ENCODE data around the gene WDFY3. TPM values are rescaled to one million over a fixed set of nuclear protein-coding genes. Genes with fewer than 3 reads are reported as not detected.
A peak's percentile ranks its signal among the peaks of the same experiment; 100 is the strongest.

The WDFY3 gene
- total and polyA plus RNA-seq, 2 of the 13 experiments (the other 11 are each of a cell fraction or from before 2014, with no cell fraction given) = 16.7 to 24.5 TPM

- FAIRE-seq = no peak
- in situ Hi-C loops (cut with HindIII; ENCODE audit: extremely low pct_ligation_motif_present, low pct_unique_long_range_greater_than_20kb) (no loop called here), intact Hi-C loops (cut with micrococcal nuclease; ENCODE audit: unreplicated experiment) (no loop called here)
- Histone ChIP-seq H3K4me1 (ENCODE audit: insufficient read depth, low read length) (no peaks in the 10 kb centered on the region), H3K36me3 (replicated peaks in 1 of 2; ENCODE audit: control insufficient read depth in 1 of 2, insufficient read depth in 2 of 2, low read length in 2 of 2) (peaks cover 7 to 50% of the 10 kb centered on the region in 2 experiments; a peak in 4 of 5 replicates), H3K4me2 (ENCODE audit: low read depth, low read length) (no peak overlapping the region), H3K27ac (ENCODE audit: extremely low read length, insufficient read depth, low read length) (no peak overlapping the region), H3K4me3 (replicated peaks in 1 of 3; ENCODE audit: insufficient read depth in 1 of 3, low read depth in 2 of 3, low read length in 3 of 3) (no peak overlapping the region), H3K79me2 (ENCODE audit: insufficient read depth, low read length) (no peaks in the 10 kb centered on the region), H3K27me3 (ENCODE audit: control insufficient read depth in 1 of 2, insufficient read depth in 2 of 2, low read length in 2 of 2) (no peaks in the 10 kb centered on the region), H3K9me3 (ENCODE audit: low read length) (no peaks in the 10 kb centered on the region), H2AFZ (ENCODE audit: low read length) (no peak overlapping the region), H4K20me1 (ENCODE audit: insufficient read depth, low read length) (no peaks in the 10 kb centered on the region), H3K9ac (ENCODE audit: insufficient read depth, low read depth, low read length) (no peak overlapping the region)
- BruUV-seq (replicated peaks) = no TSS peak
- ATAC-seq = no peak
- 88% methylated on average over 1 of the region's 1 CpG for WGBS (ENCODE audit: low lambda C conversion rate)
- TF ChIP-seq CHD2 (IDR thresholded peaks at IDR 0.05; ENCODE audit: low read depth, low read length) (no peak), ZNF574 (CRISPR knock-in tag; IDR thresholded peaks at IDR 0.05) (no peak), ZNF629 (CRISPR knock-in tag; conservative IDR thresholded peaks at IDR 0.05) (peak; percentile 69), HBP1 (CRISPR knock-in tag; IDR thresholded peaks at IDR 0.05; ENCODE audit: low read depth) (no peak), SALL2 (CRISPR knock-in tag; IDR thresholded peaks at IDR 0.05) (no peak), ZNF326 (CRISPR knock-in tag; IDR thresholded peaks at IDR 0.05; ENCODE audit: borderline replicate concordance) (no peak), IKZF5 (CRISPR knock-in tag; IDR thresholded peaks at IDR 0.05) (no peak), JARID2 (CRISPR knock-in tag; IDR thresholded peaks at IDR 0.05; ENCODE audit: insufficient replicate concordance) (no peak)
- CTCF ChIA-PET (ENCODE audit: low intra/inter-chr PET ratio, low total read pairs) = no interaction called here
- POLR2A ChIA-PET = no interaction called here
- DNase-seq (ENCODE audit: low spot score) = no peak
Measured at GRCh38 chr4:84786478-84786877, 180.0 kb downstream of the WDFY3 start.
